ENCODE measurements around the gene PRDM16. TPM values are rescaled to one million over a fixed set of nuclear protein-coding genes. Genes with fewer than 3 reads are reported as not detected.

The PRDM16 gene
- total RNA-seq, 1 experiment from 2014 or later, result 6.1 TPM

DNA sequence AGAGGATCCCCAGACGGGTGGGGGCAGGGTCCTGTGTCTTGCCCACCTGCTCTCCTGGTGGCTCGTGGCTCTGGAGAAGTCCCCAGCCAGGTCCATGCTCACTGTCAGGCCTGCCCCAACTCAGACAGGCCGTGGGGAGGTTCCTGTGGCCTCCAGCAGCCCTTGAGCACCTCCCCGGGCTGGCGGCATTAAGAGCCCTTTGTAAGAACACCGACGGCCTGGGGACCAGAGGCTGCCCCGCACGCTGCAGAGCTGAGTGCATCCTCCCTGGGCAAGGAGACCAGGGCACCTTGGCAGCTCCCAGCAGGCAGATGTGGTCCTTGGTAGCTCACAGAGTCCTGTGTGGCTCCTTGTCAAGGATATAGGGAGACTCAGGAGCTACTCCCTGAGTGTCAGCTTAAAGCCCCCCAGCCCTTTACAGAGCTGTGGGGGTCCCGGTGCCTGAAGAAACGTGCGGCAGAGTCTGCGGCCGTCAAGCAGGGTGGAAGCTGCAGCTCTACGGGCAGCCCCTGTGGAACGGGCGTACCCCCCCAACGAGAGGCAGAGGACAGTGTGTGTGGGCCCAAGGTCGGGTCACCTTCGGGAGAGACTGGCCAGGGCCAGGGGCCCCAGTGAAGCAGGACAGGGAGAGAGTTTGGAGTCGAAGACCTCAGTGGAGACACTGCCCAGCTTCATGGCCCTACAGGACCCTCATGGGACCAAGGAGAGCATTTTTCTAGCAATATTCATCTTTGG lies 118.6 kb downstream of the PRDM16 start:
- ChIA-PET POLR2A (no interaction called here), RAD21 (ENCODE audit: low non-redundant PET in 1 of 2, low total read pairs in 2 of 2, uncharacterized antibody in 2 of 2, unreplicated experiment in 2 of 2) (no interaction called here), CTCF (no interaction called here)
- Histone ChIP-seq H3K4me1 (ENCODE audit: control insufficient read depth in 1 of 2, insufficient read depth in 2 of 2, low read length in 2 of 2) (peaks cover 0 to 3% of the 10 kb centered on the region in 2 experiments; a peak in 2 of 4 replicates), H3K4me3 (replicated peaks in 1 of 2; ENCODE audit: low read depth in 1 of 2, low read length in 2 of 2) (no peak overlapping the region), H3K4me2 (ENCODE audit: low read length) (no peak overlapping the region), H3K27ac (ENCODE audit: low read depth, low read length) (no peak overlapping the region), H3K36me3 (ENCODE audit: control insufficient read depth in 1 of 2, insufficient read depth in 2 of 2, low read length in 2 of 2) (no peaks in the 10 kb centered on the region), H2AFZ (ENCODE audit: low read depth, low read length, poor library complexity, severe bottlenecking) (no peak overlapping the region), H3K79me2 (ENCODE audit: insufficient read depth, low read length) (no peaks in the 10 kb centered on the region), H4K20me1 (ENCODE audit: insufficient read depth) (no peaks in the 10 kb centered on the region), H3K27me3 (ENCODE audit: insufficient read depth, low read length) (no peaks in the 10 kb centered on the region), H3K9me3 (ENCODE audit: control insufficient read depth in 1 of 2, insufficient read depth in 1 of 2, low read depth in 1 of 2, low read length in 2 of 2) (no peaks in the 10 kb centered on the region), H3K9me2 (ENCODE audit: insufficient read depth) (no peaks in the 10 kb centered on the region), H3K9ac (ENCODE audit: low read length) (no peak overlapping the region)
- BruUV-seq (replicated peaks), result no TSS peak
- intact Hi-C loops (cut with micrococcal nuclease), result no loop called here
- no peak for DNase-seq (ENCODE audit: low read depth, low spot score)
- ATAC-seq, result no peak
- no peak for TF ChIP-seq CBX3 (IDR thresholded peaks at IDR 0.05; ENCODE audit: low read depth)
- TF ChIP-seq, protein P1, sequence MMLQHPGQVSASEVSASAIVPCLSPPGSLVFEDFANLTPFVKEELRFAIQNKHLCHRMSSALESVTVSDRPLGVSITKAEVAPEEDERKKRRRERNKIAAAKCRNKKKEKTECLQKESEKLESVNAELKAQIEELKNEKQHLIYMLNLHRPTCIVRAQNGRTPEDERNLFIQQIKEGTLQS (IDR thresholded peaks at IDR 0.05), result no peak

DNA sequence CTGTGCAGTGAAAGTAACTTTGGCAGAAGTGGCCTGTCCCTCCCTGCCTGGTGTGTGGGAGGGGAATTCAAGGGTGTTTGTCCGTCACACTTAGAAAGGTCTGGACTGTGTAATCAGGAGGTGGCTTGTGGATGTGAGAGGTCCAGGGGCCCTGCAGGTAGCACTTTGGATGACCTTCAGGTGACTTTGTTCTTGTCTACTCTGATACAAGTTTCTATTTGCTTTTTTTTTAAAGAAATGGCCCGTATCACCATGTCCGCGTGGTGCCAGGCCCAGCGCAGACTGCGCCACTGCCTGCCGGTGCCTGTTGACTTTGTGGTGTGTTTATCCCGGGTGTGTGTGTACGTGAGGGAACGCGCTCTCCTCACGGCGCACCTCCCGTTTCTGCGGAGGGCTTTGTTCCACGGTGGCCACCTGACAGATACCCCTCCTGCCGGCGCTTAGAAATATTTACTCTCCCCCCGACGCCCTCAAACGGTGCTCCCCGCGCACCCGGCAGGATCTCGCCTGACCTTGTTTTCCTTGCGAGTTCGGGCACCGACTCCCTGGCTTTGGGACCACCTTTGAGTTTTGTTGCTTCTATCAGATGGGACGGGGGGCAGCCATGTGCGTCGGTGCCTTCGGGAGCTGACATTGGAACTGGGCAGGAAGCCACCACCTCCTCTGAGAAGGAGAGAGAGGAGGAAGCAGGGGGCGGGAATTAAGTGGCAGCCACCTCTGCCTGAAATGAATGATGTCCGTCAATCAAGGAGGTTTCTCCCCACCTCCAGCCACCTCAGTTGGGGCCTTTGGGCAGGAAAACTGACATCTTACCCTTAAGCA lies 119.4 kb downstream of the PRDM16 start:
- TF ChIP-seq EZH2 (IDR thresholded peaks at IDR 0.05), result no peak
- TF ChIP-seq, protein P2, sequence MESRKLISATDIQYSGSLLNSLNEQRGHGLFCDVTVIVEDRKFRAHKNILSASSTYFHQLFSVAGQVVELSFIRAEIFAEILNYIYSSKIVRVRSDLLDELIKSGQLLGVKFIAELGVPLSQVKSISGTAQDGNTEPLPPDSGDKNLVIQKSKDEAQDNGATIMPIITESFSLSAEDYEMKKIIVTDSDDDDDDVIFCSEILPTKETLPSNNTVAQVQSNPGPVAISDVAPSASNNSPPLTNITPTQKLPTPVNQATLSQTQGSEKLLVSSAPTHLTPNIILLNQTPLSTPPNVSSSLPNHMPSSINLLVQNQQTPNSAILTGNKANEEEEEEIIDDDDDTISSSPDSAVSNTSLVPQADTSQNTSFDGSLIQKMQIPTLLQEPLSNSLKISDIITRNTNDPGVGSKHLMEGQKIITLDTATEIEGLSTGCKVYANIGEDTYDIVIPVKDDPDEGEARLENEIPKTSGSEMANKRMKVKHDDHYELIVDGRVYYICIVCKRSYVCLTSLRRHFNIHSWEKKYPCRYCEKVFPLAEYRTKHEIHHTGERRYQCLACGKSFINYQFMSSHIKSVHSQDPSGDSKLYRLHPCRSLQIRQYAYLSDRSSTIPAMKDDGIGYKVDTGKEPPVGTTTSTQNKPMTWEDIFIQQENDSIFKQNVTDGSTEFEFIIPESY (IDR thresholded peaks at IDR 0.05; ENCODE audit: extremely low read depth, insufficient replicate concordance, low read length), result no peak
- no peak for TF ChIP-seq SIN3A (IDR thresholded peaks at IDR 0.05; ENCODE audit: low read depth)
- Histone ChIP-seq H3K9me2 (ENCODE audit: insufficient read depth) (no peaks in the 10 kb centered on the region), H3K79me2 (ENCODE audit: insufficient read depth, low read length) (no peaks in the 10 kb centered on the region), H2AFZ (ENCODE audit: low read depth, low read length, poor library complexity, severe bottlenecking) (no peak overlapping the region), H3K36me3 (ENCODE audit: control insufficient read depth in 1 of 2, insufficient read depth in 2 of 2, low read length in 2 of 2) (no peaks in the 10 kb centered on the region), H3K9ac (ENCODE audit: low read length) (no peak overlapping the region), H3K4me1 (ENCODE audit: control insufficient read depth in 1 of 2, insufficient read depth in 2 of 2, low read length in 2 of 2) (peaks cover 0 to 6% of the 10 kb centered on the region in 2 experiments; a peak in 2 of 4 replicates), H3K27ac (ENCODE audit: low read depth, low read length) (no peak overlapping the region), H3K9me3 (ENCODE audit: control insufficient read depth in 1 of 2, insufficient read depth in 1 of 2, low read depth in 1 of 2, low read length in 2 of 2) (no peaks in the 10 kb centered on the region), H3K4me2 (ENCODE audit: low read length) (no peak overlapping the region), H4K20me1 (ENCODE audit: insufficient read depth) (no peaks in the 10 kb centered on the region), H3K4me3 (replicated peaks in 1 of 2; ENCODE audit: low read depth in 1 of 2, low read length in 2 of 2) (no peak overlapping the region), H3K27me3 (ENCODE audit: insufficient read depth, low read length) (no peaks in the 10 kb centered on the region)
- intact Hi-C loops (cut with micrococcal nuclease), result no loop called here
- ATAC-seq (no peak), DNase-seq (ENCODE audit: low read depth, low spot score) (no peak)
- no TSS peak for BruUV-seq (replicated peaks)
- CTCF ChIA-PET, result no interaction called here
- POLR2A ChIA-PET, result no interaction called here
- RAD21 ChIA-PET (ENCODE audit: low non-redundant PET in 1 of 2, low total read pairs in 2 of 2, uncharacterized antibody in 2 of 2, unreplicated experiment in 2 of 2), result no interaction called here
